GM18511 (cell line): Measurements from ENCODE around the gene NCAPG.

Source experiments
- ATAC-seq: cut with Tn5 transposase; IDR thresholded peaks from one replicate; pipeline ENCODE4 v1.9.1; 2021; ENCODE audit warnings: mild to moderate bottlenecking, moderate library complexity; ENCODE audit not compliant: unreplicated experiment

The NCAPG gene, protein sequence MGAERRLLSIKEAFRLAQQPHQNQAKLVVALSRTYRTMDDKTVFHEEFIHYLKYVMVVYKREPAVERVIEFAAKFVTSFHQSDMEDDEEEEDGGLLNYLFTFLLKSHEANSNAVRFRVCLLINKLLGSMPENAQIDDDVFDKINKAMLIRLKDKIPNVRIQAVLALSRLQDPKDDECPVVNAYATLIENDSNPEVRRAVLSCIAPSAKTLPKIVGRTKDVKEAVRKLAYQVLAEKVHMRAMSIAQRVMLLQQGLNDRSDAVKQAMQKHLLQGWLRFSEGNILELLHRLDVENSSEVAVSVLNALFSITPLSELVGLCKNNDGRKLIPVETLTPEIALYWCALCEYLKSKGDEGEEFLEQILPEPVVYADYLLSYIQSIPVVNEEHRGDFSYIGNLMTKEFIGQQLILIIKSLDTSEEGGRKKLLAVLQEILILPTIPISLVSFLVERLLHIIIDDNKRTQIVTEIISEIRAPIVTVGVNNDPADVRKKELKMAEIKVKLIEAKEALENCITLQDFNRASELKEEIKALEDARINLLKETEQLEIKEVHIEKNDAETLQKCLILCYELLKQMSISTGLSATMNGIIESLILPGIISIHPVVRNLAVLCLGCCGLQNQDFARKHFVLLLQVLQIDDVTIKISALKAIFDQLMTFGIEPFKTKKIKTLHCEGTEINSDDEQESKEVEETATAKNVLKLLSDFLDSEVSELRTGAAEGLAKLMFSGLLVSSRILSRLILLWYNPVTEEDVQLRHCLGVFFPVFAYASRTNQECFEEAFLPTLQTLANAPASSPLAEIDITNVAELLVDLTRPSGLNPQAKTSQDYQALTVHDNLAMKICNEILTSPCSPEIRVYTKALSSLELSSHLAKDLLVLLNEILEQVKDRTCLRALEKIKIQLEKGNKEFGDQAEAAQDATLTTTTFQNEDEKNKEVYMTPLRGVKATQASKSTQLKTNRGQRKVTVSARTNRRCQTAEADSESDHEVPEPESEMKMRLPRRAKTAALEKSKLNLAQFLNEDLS

DNA sequence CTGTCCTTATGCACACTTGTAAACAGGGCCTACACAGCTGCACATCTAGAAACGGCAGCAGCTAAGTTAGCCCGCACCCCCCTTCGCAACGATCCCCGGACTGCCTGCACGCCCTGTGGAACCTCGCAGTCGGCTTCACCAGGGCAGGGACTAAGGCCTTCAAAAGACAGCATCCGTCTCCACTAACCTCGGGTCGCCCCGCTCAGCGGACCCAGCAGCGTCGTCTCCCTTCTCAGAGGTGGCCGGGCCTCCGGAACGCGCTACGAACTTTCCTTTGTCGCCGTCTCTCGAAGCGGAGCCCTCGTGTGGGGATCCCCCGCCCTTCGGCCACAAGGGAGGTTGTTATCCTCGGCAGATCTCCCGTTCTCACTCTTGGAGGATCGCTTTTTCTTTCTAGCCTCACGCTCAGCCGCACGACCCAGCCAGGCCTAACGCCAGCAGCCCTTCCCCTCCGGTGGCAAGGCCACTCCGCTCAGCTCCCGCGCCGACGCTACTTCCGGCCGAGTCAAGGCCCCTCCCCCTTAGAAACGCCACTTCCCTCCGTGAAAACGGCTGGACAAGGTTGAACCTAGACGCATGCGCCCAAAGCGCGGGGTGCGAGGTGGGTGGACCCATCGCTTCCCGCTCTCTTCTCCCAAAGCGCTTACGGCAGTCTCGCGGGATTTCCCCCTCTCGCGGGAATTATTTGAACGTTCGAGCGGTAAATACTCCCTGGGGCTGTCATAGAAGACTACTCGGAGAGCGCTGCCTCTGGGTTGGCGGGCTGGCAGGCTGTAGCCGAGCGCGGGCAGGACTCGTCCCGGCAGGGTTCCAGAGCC, at the start of gene NCAPG, which contains the start of gene DCAF16:
TSS of gene NCAPG (plus strand) at position 720 of the 818 bp plus-strand sequence. CDS start 99 bp downstream, outside the sequence.
TSS of gene DCAF16 (minus strand) at position 498 of the 818 bp plus-strand sequence. CDS start 6,616 bp downstream, outside the sequence.
- peak; percentile 90 for ATAC-seq

DNA sequence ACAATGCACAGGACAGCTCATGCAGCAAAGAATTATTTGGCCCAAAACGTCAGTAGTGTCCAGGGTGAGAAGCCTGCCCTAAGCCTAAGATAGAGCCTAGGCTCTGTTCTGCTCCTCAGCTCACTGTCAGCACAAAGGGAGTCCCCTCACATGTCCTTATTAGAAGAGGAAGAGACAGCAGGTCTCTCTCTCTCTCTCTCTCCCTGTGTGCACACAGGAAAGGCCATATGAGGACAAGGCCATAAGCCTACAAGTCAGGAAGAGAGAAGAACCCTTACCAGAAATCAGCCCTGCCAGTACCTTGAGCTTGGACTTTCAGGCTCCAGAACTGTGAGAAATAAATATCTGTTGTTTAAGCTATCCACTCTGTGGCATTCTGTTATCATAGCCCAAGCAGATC, 49.7 kb upstream of the NCAPG start:
- no peak for ATAC-seq

DNA sequence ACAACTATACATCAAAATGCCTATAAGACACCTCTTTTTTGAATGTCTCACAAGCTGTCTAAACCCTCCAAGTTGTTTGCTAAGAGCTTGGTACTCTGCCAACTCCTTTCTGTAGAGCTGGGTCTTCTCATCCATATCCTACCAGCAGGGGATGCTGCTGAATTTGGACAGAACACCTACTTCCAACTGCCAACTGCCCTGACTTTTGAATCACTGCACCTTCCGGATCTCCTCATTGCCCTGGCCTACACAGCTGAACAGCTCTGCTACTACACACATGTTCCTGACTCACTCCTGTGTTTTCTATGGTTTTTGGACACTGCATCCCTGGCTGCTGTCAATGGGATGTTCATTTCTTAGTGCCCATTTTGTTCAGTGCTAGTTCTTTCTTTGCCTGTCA, 48.1 kb upstream of the NCAPG start:
- ATAC-seq = no peak

DNA sequence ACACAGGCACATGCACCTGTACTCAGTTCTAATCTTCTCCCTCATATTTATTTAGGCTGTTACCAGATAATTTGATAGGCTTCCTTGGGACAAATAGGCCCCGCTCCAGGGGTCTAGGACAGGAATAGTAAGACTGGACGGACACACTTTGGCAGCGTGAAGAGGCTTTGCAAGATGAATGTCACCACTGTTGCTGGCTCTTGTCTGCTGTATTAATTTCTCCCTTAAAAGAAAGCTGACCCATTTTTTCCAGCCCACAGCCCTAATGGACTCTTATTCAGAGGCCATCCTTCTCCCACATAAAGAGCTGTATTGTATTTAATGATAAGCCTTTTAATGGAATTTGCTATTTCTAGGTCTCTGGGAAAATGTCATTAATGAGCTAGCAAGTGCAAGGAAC, 47.4 kb upstream of the NCAPG start:
- no peak for ATAC-seq

DNA sequence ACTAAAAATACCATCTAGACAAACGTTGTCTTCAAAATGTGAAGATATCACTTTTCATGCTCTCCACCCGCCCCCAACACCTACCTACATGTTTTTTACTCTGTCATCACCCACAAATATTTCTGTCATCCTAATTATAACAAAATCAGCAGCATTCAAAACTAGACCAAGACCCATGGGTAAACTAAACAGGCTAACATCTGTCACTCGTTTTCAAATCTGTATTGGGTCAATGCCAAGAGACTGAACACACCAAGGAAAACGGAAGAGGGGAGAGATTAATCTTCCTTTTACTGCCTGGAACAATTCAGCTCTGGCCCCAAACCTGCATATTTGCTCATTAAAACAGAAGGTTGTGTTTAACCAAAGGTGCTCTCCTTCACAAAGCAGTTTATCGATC, 46.8 kb upstream of the NCAPG start:
- no peak for ATAC-seq

DNA sequence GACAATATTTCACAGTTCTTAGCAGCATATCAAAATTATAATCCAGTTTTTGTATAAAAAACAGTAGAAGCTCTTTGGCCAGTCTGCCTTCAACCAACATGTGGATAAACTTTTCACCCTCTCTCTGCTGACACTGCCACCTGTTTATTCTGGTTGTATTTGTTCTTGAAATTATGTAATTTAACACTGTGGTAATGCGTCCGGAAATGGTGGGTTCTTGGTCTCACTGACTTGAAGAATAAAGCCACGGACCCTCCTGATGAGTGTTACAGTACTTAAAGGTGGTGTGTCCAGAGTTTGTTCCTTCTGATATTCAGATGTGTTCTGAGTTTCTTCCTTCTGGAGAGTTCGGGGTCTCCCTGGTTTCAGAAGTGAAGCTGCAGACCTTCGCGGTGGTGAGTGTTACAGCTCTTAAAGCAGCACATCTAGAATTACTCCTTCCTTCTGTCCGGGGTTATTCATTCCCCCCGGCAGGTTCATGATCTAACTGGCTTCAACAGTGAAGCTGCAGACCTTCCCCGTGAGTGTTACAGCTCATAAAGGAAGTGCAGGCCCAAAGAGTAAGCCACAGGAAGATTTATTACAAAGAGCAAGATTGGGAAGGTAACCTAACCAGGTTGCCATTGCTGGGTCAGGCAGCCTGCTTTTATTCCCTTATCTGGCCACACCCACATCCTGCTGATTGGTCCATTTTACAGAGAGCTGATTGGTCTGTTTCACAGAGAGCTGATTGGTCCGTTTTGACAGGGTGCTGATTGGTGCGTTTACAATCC, 45.1 kb upstream of the NCAPG start:
- no peak for ATAC-seq

DNA sequence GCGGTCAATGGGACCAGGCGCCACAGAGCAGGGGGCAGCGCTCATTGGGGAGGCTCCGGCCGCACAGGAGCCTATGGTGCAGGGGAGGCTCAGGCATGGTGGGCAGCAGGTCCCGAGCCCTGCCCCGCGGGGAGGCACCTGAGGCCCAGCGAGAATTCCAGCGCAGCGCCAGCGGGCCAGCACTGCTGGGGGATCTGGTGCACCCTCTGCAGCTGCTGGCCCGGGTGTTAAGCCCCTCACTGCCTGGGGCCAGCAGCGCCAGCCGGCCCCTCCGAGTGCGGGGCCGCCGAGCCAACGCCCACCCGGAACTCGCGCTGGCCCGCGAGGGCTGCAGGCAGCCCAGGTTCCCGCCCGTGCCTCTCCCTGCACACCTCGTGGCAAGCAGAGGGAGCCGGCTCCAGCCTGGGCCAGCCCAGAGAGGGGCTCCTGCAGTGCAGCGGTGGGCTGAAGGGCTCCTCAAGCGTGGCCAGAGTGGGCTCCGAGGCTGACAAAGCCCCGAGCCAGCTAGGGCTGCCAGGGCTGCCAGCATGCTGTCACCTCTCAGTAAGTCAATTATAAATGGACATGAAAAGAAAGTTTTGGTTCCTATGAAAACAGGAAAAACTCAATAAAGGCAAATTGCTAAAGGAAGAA, 43.8 kb upstream of the NCAPG start:
- ATAC-seq = no peak

DNA sequence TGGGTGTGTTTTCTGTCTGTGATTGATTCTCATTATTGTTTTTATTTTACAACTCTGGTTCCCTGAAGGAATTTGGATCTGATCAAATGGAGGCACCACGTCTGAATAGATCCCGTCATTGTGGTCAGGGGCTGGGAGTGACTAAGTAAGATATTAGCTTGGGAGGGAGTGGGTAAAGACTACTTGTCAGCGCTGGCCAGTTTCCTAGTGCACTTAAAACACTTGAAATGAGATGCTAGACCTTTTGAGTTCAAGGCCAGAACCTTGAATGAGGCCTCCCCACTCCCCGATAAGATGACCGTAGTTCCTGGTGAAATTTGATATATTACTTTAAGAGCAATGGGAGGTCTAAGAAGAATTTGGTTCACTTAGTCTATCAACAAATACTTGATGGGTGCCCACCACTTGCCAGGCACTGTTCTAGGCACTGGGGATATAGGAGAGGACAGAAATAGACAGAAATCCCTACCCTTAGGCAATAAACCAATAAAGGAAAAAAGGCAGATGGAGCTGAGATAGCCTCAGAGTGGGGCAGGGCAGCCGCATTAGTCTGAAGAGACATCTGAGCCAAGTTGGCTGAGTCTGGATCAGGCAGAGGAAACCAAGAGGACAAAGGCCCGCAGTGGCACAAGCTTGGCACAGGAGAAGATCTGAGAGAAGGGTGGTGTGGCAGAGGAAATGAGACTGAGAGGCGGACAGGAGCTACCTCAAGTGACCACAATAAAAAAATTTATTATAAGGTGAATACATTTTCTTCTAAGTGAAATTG, 41.2 kb upstream of the NCAPG start:
- no peak for ATAC-seq

DNA sequence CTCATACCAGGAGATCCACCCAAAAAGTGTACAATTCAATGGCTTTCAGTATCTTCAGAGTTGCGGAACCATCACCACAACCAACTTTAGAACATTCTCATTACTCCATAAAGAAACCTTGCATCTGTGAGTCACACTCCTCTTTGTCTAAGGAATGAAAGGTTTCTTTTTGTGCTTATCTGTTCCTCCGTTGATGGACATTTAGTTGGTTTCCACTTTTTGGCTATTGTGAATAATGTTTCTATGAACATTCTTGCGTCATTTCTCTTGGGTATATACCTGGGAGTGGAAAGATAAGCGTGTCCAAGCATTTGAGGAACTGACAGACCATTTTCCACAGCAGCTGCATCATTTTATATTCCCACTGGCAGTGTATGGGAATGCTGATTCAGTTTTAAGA, 39.9 kb upstream of the NCAPG start:
- ATAC-seq = no peak

DNA sequence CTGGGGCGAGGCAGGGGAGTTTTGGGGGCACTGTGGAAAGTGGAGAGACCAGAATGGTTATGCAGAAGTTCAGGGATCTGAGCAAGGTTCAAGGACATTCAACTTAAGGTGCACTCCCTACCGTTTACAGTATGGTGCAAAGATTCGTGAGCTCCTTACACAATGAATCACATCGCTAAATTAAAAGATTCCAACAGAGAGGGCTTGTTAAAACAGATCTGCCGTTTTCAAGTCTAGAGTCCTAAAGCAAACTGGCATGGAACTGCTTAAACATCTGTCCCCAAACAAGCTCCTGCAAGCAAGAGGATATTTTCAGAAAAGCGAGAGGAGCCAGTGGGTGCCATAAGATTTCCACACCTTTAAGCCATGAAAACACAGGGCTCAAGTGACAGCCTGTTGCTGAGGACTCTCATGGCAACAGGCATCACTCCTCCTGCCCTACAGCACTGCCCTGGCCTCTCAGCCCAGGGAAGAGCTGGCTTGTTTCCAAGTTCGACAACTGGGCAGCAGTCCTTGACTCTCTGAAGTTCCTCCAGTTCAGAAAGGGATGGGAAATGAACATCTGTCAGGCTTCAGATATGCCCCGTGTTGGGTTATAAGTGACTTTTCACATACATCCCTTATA, 39.4 kb upstream of the NCAPG start:
- no peak for ATAC-seq

DNA sequence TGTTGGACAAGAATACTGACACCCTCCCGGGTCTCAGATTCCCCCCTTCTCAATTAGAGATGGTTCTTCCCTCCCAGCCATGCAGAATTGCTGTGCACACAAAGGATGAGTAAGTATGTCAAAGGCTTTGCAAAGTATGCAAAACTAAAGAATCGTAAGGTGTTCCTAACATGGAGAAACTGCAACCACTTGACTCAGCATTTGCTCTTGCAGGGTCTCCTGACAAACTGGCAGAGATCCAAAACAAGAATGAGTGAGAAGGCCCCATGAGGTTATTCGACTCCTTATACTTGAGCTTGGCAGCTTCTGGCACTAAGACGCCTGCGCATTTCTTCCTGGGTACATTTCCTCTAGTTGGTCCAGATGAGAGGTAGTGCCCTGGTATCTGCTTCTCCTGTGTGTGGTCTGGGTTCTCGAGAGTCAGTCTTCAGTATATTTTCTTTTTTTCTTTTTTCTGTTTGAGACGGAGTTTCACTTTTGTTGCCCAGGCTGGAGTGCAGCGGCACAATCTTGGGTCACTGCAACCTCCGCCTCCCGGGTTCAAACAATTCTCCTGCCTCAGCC, 37.6 kb upstream of the NCAPG start:
- no peak for ATAC-seq

DNA sequence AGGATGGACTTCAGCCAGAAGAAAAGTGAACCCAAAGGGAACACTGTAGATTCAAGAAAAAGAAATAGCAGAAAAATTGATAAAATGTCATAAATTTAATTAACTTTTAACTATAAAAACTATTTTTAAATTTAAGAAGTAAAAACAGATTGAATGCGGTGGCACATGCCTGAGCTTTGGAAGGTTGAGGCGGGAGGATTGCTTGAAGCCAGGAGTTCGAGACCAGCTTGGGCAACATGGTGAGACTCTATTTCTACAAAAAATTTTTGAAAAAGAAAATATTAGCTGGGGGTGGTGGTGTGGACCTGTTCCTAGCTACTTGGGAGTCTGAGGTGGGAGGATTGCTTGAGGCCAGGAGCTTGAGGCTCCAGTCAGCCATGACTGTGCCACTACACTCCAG, 32.3 kb upstream of the NCAPG start:
- no peak for ATAC-seq

DNA sequence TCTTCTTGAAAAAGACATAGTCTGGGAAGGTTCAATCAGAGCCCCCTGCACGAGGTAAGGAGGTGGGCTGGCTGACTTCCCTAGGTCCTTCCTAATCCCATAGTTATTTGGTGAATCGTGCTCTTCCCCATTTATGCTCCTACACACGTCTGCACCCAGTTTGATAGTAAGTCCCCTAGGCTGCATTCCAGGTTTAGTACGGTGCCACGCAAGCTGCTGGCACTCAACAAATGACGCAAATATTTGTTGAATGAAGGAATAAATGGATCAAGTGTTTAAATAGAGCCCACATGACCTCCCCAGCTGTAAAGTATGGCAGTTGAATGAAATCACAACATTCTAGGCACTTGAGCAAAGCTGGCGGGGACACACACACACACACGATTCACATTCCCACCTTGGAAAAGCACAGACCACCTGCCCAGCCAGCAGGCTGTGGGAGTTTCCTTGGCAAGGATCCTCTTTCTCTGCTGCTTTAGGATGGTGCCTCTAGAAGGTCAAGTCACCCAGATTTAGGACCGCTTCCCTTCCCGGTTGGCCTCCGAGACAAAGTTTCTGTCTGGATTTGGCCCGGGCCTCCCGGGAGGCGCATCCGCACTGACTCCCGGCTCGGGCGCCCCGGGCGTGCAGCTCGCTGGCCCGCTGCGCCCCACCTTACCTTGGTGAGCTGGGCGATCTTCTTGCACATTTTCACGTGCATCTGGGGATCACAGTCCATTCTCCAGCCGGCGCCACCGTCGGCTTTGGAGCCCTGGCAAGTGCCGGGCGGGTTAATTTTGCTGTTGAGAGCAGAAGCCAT, 30.1 kb upstream of the NCAPG start:
- peak; percentile 42 for ATAC-seq

DNA sequence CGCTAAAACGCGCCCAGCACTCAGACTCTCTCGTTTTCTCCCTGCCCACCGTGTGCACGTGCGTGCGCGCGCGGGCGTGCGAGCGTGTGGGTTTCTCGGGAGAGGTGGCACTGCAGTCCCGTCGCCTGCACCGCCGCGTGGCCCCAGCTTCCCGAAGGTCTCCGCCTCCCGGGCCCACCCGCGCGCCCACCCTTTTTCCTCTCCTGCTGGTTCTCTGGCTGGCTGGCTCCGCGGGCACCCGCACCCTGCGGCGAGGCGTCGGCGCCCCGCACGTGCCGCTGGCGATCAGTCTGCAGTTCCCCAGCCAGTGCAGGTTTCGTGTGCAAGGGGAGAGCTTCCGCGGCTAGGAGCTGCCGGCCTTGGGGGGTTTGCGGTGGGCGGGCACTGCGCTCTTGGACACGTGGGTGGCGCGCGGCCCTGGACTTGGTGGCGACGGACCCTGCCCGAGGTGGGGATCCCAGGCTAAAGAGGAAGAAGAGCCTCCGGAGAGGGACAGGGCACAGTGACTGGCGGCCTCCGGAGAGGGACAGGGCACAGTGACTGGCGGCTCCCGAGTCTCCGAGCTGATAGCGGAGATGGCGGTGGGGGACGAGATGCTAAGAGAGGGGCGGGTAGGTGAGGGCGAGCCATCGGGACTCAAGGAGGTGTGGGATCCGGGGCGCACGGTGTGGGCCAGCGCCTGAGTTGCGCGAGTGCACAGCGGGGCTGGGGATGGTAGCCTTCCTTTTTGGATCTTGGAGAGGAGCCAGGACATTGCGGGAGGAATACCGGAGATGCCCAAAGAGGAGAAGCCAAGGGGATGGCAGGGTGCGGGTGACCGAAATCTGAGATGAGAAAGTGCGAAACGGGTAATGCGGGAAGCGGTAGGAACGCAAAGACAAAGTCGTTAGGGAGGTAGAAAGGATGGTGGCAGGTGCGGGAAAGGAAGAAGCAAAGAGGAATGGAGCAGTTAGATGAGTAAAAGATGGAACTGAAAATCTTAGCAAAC, 29.2 kb upstream of the NCAPG start, which contains the start of gene FAM184B:
TSS of gene FAM184B (minus strand) at position 322 of the 988 bp plus-strand sequence. CDS start 322 bp downstream, outside the sequence.
- peak; percentile 46 for ATAC-seq

DNA sequence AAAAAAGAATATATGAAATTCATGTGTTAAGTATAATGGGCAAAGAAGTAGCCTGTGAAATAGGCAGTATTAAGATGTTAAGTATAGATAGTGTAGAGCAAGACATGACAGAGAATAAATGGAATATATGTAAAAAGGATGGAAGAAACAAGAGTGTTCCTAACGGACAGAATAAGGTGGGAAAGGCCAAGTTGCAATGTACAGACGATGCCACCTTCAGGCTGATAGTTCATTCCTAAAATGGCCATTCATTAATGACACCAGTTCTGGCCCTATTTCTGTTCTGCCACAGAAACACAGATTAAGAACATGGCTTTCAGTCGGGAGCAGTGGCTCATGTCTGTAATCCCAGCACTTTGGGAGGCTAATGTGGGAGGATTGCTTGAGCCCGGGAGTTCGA, 24.9 kb upstream of the NCAPG start:
- ATAC-seq = no peak

DNA sequence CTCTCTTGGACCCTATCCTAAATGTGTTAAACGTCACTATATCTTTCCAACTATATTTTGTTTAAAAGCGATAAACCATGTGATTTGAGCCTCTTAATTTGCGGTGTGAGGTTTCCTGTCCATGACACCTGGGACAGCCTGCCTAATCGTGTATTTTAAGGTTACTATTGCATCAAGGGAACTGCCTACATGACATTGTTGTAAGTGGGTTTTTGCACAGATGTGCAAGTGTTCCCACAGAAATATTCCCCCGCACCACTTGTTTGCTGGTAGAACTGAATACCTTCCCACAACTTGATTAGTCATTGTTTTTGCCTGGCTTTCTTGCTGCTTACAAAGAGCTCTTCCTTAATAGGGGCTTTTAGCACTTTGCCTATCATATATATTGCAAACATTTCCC, 24.2 kb upstream of the NCAPG start:
- peak; percentile 49 for ATAC-seq
